H9 (cell line): ENCODE results near the gene SLC9A2. TPM values are rescaled to one million over a fixed set of nuclear protein-coding genes. Genes with fewer than 3 reads are reported as not detected.

Experiments
- DNase-seq: peaks from one replicate; pipeline ENCODE4 v3.0.0-alpha.2; 2017
- H2AFZ ChIP-seq: one replicate; pipeline ENCODE4 v1.6.1; 2013; ENCODE audit warnings: mild to moderate bottlenecking, low read length, control low read depth, moderate library complexity
- H2AK5ac ChIP-seq: 2 replicates; pipeline ENCODE4 v1.6.1; 2013; ENCODE audit warnings: low read length, control low read depth, mixed read lengths; ENCODE audit not compliant: insufficient read length
- H2BK120ac ChIP-seq: one replicate; pipeline ENCODE4 v1.6.1; 2013; ENCODE audit warnings: low read depth, mild to moderate bottlenecking, low read length, control low read depth, inconsistent platforms; ENCODE audit not compliant: poor library complexity, severe bottlenecking
- H2BK12ac ChIP-seq: 2 replicates; pipeline ENCODE4 v1.6.1; 2013; ENCODE audit warnings: low read length, control low read depth, mixed read lengths, low read depth; ENCODE audit not compliant: insufficient read length
- H2BK15ac ChIP-seq: 2 replicates; pipeline ENCODE4 v1.6.1; 2013; ENCODE audit warnings: low read depth, low read length, control low read depth
- H2BK20ac ChIP-seq: one replicate; pipeline ENCODE4 v1.6.1; 2013; ENCODE audit warnings: low read depth, mild to moderate bottlenecking, low read length, control low read depth, inconsistent platforms; ENCODE audit not compliant: poor library complexity, severe bottlenecking
- H2BK5ac ChIP-seq: 2 replicates; pipeline ENCODE4 v1.6.1; 2013; ENCODE audit warnings: low read length, control low read depth, mixed read lengths; ENCODE audit not compliant: insufficient read length
- H3K14ac ChIP-seq: 2 replicates; pipeline ENCODE4 v1.6.1; 2013; ENCODE audit warnings: low read length, control low read depth; ENCODE audit not compliant: insufficient read depth
- H3K18ac ChIP-seq: 2 replicates; pipeline ENCODE4 v1.6.1; 2013; ENCODE audit warnings: low read depth, mild to moderate bottlenecking, mixed read lengths, low read length, control low read depth; ENCODE audit not compliant: insufficient read length
- H3K23ac ChIP-seq: 2 replicates; pipeline ENCODE4 v1.6.1; 2013; ENCODE audit warnings: low read length, control low read depth, mixed read lengths, low read depth; ENCODE audit not compliant: insufficient read length
- H3K23me2 ChIP-seq: 2 replicates; pipeline ENCODE4 v1.6.1; 2013; ENCODE audit warnings: low read depth, mild to moderate bottlenecking, mixed read lengths, low read length, control low read depth; ENCODE audit not compliant: insufficient read length, poor library complexity, severe bottlenecking
- H3K27ac ChIP-seq: 2 replicates; pipeline ENCODE4 v1.5.1; 2013; ENCODE audit warnings: low read length, control low read depth, mixed read lengths, low read depth; ENCODE audit not compliant: insufficient read length
- H3K27me3 ChIP-seq: 2 replicates; pipeline ENCODE4 v1.6.1; 2013; ENCODE audit warnings: low read length, control low read depth, inconsistent platforms; ENCODE audit not compliant: insufficient read depth
- H3K4ac ChIP-seq: 2 replicates; pipeline ENCODE4 v1.6.1; 2013; ENCODE audit warnings: low read depth, mild to moderate bottlenecking, control low read depth, inconsistent platforms, low read length, moderate library complexity
- H3K4me1 ChIP-seq: 2 replicates; pipeline ENCODE4 v1.6.1; 2013; ENCODE audit warnings: low read length, control low read depth, inconsistent platforms; ENCODE audit not compliant: insufficient read depth
- H3K4me2 ChIP-seq: 2 replicates; pipeline ENCODE4 v1.6.1; 2013; ENCODE audit warnings: low read length, control low read depth, mixed read lengths; ENCODE audit not compliant: insufficient read length, insufficient read depth
- H3K56ac ChIP-seq: 2 replicates; pipeline ENCODE4 v1.6.1; 2013; ENCODE audit warnings: low read depth, mild to moderate bottlenecking, mixed read lengths, low read length, control low read depth; ENCODE audit not compliant: insufficient read length
- H3K79me1 ChIP-seq: 2 replicates; pipeline ENCODE4 v1.6.1; 2013; ENCODE audit warnings: low read depth, mild to moderate bottlenecking, moderate library complexity, low read length, control low read depth, inconsistent platforms; ENCODE audit not compliant: insufficient read depth, poor library complexity, severe bottlenecking
- H3K79me2 ChIP-seq: 2 replicates; pipeline ENCODE4 v1.6.1; 2013; ENCODE audit warnings: low read length, control low read depth, inconsistent platforms; ENCODE audit not compliant: insufficient read depth
- H3K9ac ChIP-seq: 2 replicates; pipeline ENCODE4 v1.6.1; 2013; ENCODE audit warnings: low read length, control low read depth, mixed read lengths; ENCODE audit not compliant: insufficient read length; ENCODE audit errors: extremely low read depth
- H3K9me3 ChIP-seq: one replicate; pipeline ENCODE4 v1.6.1; 2013; ENCODE audit warnings: low read depth, low read length, inconsistent platforms; ENCODE audit not compliant: control insufficient read depth
- H3T11ph ChIP-seq: one replicate; pipeline ENCODE4 v1.6.1; 2013; ENCODE audit warnings: mild to moderate bottlenecking, low read length, control low read depth, inconsistent platforms
- H4K20me1 ChIP-seq: one replicate; pipeline ENCODE4 v1.6.1; 2013; ENCODE audit not compliant: control insufficient read depth, insufficient read length, insufficient read depth
- H4K5ac ChIP-seq: 2 replicates; pipeline ENCODE4 v1.6.1; 2013; ENCODE audit warnings: low read depth, mild to moderate bottlenecking, mixed read lengths, low read length, control low read depth; ENCODE audit not compliant: insufficient read length
- H4K8ac ChIP-seq: replicated peaks from 2 replicates; pipeline ENCODE4 v1.6.1; 2013; ENCODE audit warnings: low read length, control low read depth, mixed read lengths, low read depth; ENCODE audit not compliant: insufficient read length
- H4K91ac ChIP-seq: 2 replicates; pipeline ENCODE4 v1.6.1; 2013; ENCODE audit warnings: low read depth, mild to moderate bottlenecking, moderate library complexity, mixed read lengths, low read length, control low read depth; ENCODE audit not compliant: insufficient read length
- H3K27ac Mint-ChIP-seq, 3 experiments: 2 replicates in 2 of 3; 3 replicates in 1 of 3; pipeline ENCODE4 v1.8.0; 2020 to 2021; ENCODE audit warnings: mixed read lengths in 3 of 3, mild to moderate bottlenecking in 1 of 3, moderate library complexity in 1 of 3
- H3K27me3 Mint-ChIP-seq: 2 replicates; pipeline ENCODE4 v1.8.0; 2021; ENCODE audit warnings: low read depth, mild to moderate bottlenecking, moderate library complexity, mixed read lengths
- H3K36me3 Mint-ChIP-seq, 3 experiments: 2 replicates in 2 of 3; 3 replicates in 1 of 3; pipeline ENCODE4 v1.8.0; 2020 to 2021; ENCODE audit warnings: low read depth in 3 of 3, mixed read lengths in 3 of 3; ENCODE audit not compliant: insufficient read depth in 1 of 3
- H3K4me1 Mint-ChIP-seq, 2 experiments: 2 replicates each; pipeline ENCODE4 v1.8.0; 2020; ENCODE audit warnings: mixed read lengths in 2 of 2
- H3K4me3 Mint-ChIP-seq, 2 experiments: 2 replicates in 1 of 2; 3 replicates in 1 of 2; pipeline ENCODE4 v1.8.0; 2020 to 2021; ENCODE audit warnings: mild to moderate bottlenecking in 2 of 2, mixed read lengths in 2 of 2, moderate library complexity in 1 of 2
- H3K9me3 Mint-ChIP-seq, 2 experiments: 2 replicates in 1 of 2; 3 replicates in 1 of 2; pipeline ENCODE4 v1.8.0; 2020; ENCODE audit warnings: mild to moderate bottlenecking in 2 of 2, mixed read lengths in 2 of 2, moderate library complexity in 1 of 2
- CTCF ChIP-seq: fragments of 200-600 bp; sonication (generic); conservative IDR thresholded peaks from 3 replicates; pipeline ENCODE4 v1.8.0; 2021; ENCODE audit warnings: antibody characterized with exemption, mild to moderate bottlenecking
- WGBS: extraction: QIAGEN DNeasy Blood & Tissue Kit; methylation state at CpG from one replicate; pipeline ENCODE4 v1.1.7; 2013; ENCODE audit warnings: missing lambda C conversion rate, low lambda C conversion rate, mixed read lengths; ENCODE audit not compliant: insufficient read length; ENCODE audit errors: extremely low coverage; 5-methylcytosine and 5-hydroxymethylcytosine counted together
- total RNA-seq: library from RNA; stranded (reverse); gene quantifications from 2 replicates; pipeline ENCODE4 v1.2.1, GENCODE V29; 2021

SLC9A2 gene
- total RNA-seq, 1 experiment from 2014 or later: 0.04 TPM

DNA sequence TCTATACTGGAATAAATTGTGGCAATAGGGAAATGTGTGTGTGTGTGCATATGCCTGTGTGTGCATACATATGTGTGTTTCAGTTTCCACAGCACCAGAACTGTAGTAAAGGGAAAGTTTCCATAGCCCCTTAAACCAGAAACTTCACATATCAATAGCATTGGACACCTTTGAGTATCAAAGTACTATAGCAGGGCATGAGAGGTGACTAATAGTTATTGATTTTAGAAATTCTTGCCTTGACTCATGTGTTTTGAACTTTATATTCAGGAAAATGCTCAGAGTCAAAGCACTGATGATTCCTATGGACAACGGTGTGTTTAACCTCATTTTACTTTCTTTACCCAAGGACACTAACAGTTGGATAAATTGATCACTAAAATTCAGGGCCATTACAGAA lies 50.0 kb downstream of the SLC9A2 start:
- no peaks in the 10 kb centered on the region for H3K36me3 Mint-ChIP-seq
- no peaks in the 10 kb centered on the region for H4K20me1 ChIP-seq
- H3K27ac Mint-ChIP-seq: no peak overlapping the region
- H3K79me1 ChIP-seq: no peaks in the 10 kb centered on the region
- no peaks in the 10 kb centered on the region for H3K23me2 ChIP-seq
- no peak overlapping the region for H3K56ac ChIP-seq
- no peak overlapping the region for H2AK5ac ChIP-seq
- no peak overlapping the region for H3K27ac ChIP-seq
- no peak overlapping the region for H3K4ac ChIP-seq
- H2BK15ac ChIP-seq: no peak overlapping the region
- no peak overlapping the region for H3K9ac ChIP-seq
- no peak overlapping the region for H2BK120ac ChIP-seq
- no peak overlapping the region for H2BK20ac ChIP-seq
- no peak overlapping the region for H3K4me2 ChIP-seq
- H3K4me1 Mint-ChIP-seq: no peaks in the 10 kb centered on the region
- H4K91ac ChIP-seq: no peak overlapping the region
- H3K14ac ChIP-seq: no peak overlapping the region
- no peak overlapping the region for H2BK12ac ChIP-seq
- H3K79me2 ChIP-seq: no peaks in the 10 kb centered on the region
- no peak overlapping the region for H3K18ac ChIP-seq
- H3T11ph ChIP-seq: no peak overlapping the region
- no peak overlapping the region for H4K8ac ChIP-seq
- no peaks in the 10 kb centered on the region for H3K9me3 ChIP-seq
- H3K23ac ChIP-seq: no peak overlapping the region
- H3K4me3 Mint-ChIP-seq: no peak overlapping the region
- no peaks in the 10 kb centered on the region for H3K27me3 ChIP-seq
- no peak for TF ChIP-seq CTCF
- no peak overlapping the region for H2AFZ ChIP-seq
- H4K5ac ChIP-seq: no peak overlapping the region
- no peak overlapping the region for H2BK5ac ChIP-seq
- no CpG with 5 or more reads among the region's 1 CpG for WGBS
- H3K4me1 ChIP-seq: no peaks in the 10 kb centered on the region
- H3K9me3 Mint-ChIP-seq: no peaks in the 10 kb centered on the region; a peak in 1 of 5 replicates
- no peaks in the 10 kb centered on the region for H3K27me3 Mint-ChIP-seq
- DNase-seq: no peak
